A549 (cell line): Measurements from ENCODE around the gene PRCD. TPM values are rescaled to one million over a fixed set of nuclear protein-coding genes. Genes with fewer than 3 reads are reported as not detected.

ENCODE experiments used
- ATAC-seq, 2 experiments: fragments of 200-7000 bp in 1 of 2; fragments of >200 bp in 1 of 2; cut with Nextera tagmentation in 1 of 2; cut with Tn5 transposase in 1 of 2; 3 replicates each; pipeline versions ENCODE4 v1.8.0 to v1.9.1; 2018 to 2020; ENCODE audit warnings: mild to moderate bottlenecking in 1 of 2, moderate library complexity in 1 of 2
- CTCF ChIA-PET: fragments of 300-600 bp; sonication (Branson Sonifier 250); formaldehyde crosslinking; extraction: SDS; loops from one replicate; lab custom pipeline; 2021; ENCODE audit warnings: antibody characterized with exemption, inconsistent platforms; lab: Yijun Ruan, JAX
- POLR2A ChIA-PET: fragments of 350-600 bp; formaldehyde crosslinking; extraction: SDS; loops from one replicate; lab custom pipeline; 2021; ENCODE audit warnings: antibody characterized with exemption, inconsistent platforms; lab: Yijun Ruan, JAX
- DNase-seq, 2 experiments: peaks; one replicate each; pipeline versions ENCODE4 v3.0.0 to v3.0.0-alpha.2; 2011 to 2016; ENCODE audit warnings: low read depth in 1 of 2, low spot score in 1 of 2
- FAIRE-seq: peaks from 2 replicates; lab custom pipeline; 2011; peaks lifted over from hg19 to GRCh38; lab: Jason Lieb, UNC
- H3K27ac ChIP-seq, 2 experiments: fragments of >200 bp; sonication (Bioruptor Twin); formaldehyde crosslinking; 3 replicates each; pipeline ENCODE4 v1.5.1; 2016 to 2017
- H3K4me1 ChIP-seq: fragments of >200 bp; sonication (Bioruptor Twin); formaldehyde crosslinking; 3 replicates; pipeline ENCODE4 v1.6.1; 2016
- H3K4me2 ChIP-seq: fragments of >200 bp; sonication (Bioruptor Twin); formaldehyde crosslinking; 3 replicates; pipeline ENCODE4 v1.6.1; 2016
- H3K4me3 ChIP-seq: fragments of >200 bp; sonication (Bioruptor Twin); formaldehyde crosslinking; 3 replicates; pipeline ENCODE4 v1.5.1; 2016
- H3K9me3 ChIP-seq: fragments of >200 bp; sonication (Bioruptor Twin); formaldehyde crosslinking; 3 replicates; pipeline ENCODE4 v1.6.1; 2016
- BHLHE40 ChIP-seq: IDR thresholded peaks from 2 replicates; pipeline ENCODE4 v1.6.1; 2012; ENCODE audit warnings: low read depth, low read length, inconsistent platforms
- CBX8 ChIP-seq: fragments of 200-600 bp; sonication (generic); IDR thresholded peaks from 2 replicates; pipeline ENCODE4 v1.6.1; 2016
- EP300 ChIP-seq, 2 experiments: fragments of >200 bp; sonication (Bioruptor Twin); formaldehyde crosslinking; IDR thresholded peaks; 2 replicates in 1 of 2; 3 replicates in 1 of 2; pipeline ENCODE4 v1.6.1; 2016 to 2017
- FOSL2 ChIP-seq, 2 experiments: fragments of 450-650 bp in 1 of 2; fragments of >200 bp in 1 of 2; sonication (Bioruptor Twin) in 1 of 2; formaldehyde crosslinking; IDR thresholded peaks; 2 replicates each; pipeline versions ENCODE4 v1.5.0 to v1.6.1; 2016 to 2020; ENCODE audit warnings: mild to moderate bottlenecking in 1 of 2, moderate library complexity in 1 of 2
- HDAC2 ChIP-seq: fragments of 200-600 bp; sonication (generic); IDR thresholded peaks from 2 replicates; pipeline ENCODE4 v1.6.1; 2016
- HES2 ChIP-seq: fragments of >200 bp; sonication (Bioruptor Twin); formaldehyde crosslinking; IDR thresholded peaks from 2 replicates; pipeline ENCODE4 v1.6.1; 2016
- HMGXB4 ChIP-seq: fragments of 250-450 bp; sonication (Bioruptor Pico); IDR thresholded peaks from 2 replicates; pipeline ENCODE4 v1.5.0; 2021; ENCODE audit warnings: mild to moderate bottlenecking, moderate library complexity, borderline replicate concordance
- HOXA7 ChIP-seq: fragments of 250-450 bp; sonication (Bioruptor Pico); IDR thresholded peaks from 2 replicates; pipeline ENCODE4 v1.5.0; 2020; ENCODE audit warnings: mild to moderate bottlenecking, moderate library complexity
- JUN ChIP-seq, 2 experiments: fragments of >200 bp; sonication (Bioruptor Twin); formaldehyde crosslinking; IDR thresholded peaks; 2 replicates in 1 of 2; 3 replicates in 1 of 2; pipeline ENCODE4 v1.6.1; 2016 to 2017
- JUNB ChIP-seq: fragments of >200 bp; sonication (Bioruptor Twin); formaldehyde crosslinking; IDR thresholded peaks from 2 replicates; pipeline ENCODE4 v1.6.1; 2016
- KDM5A ChIP-seq: fragments of 200-600 bp; sonication (generic); IDR thresholded peaks from 2 replicates; pipeline ENCODE4 v1.6.1; 2016; ENCODE audit warnings: antibody characterized with exemption, mild to moderate bottlenecking
- MAFK ChIP-seq: fragments of 450-650 bp; IDR thresholded peaks from 2 replicates; pipeline ENCODE4 v1.6.1; 2014; ENCODE audit not compliant: partially characterized antibody
- MAZ ChIP-seq: fragments of 150-350 bp; IDR thresholded peaks from 2 replicates; pipeline ENCODE4 v1.6.1; 2014; ENCODE audit warnings: antibody characterized with exemption, low read depth, low read length, borderline replicate concordance
- POLR2A ChIP-seq: IDR thresholded peaks from 2 replicates; pipeline ENCODE4 v1.6.1; 2012; ENCODE audit warnings: mild to moderate bottlenecking, low read length
- POLR2AphosphoS2 ChIP-seq: conservative IDR thresholded peaks from 2 replicates; pipeline ENCODE4 v1.6.1; 2012; ENCODE audit warnings: low read length, improper control_type of control experiment, inconsistent platforms
- RNF2 ChIP-seq: fragments of 200-600 bp; sonication (generic); IDR thresholded peaks from 2 replicates; pipeline ENCODE4 v1.6.1; 2016; ENCODE audit warnings: low read depth, mild to moderate bottlenecking, antibody characterized with exemption, moderate library complexity, borderline replicate concordance
- SMC3 ChIP-seq: fragments of >200 bp; sonication (Bioruptor Twin); formaldehyde crosslinking; IDR thresholded peaks from 3 replicates; pipeline ENCODE4 v1.6.1; 2018; ENCODE audit warnings: inconsistent platforms
- SREBF2 ChIP-seq: fragments of 450-650 bp; IDR thresholded peaks from 2 replicates; pipeline ENCODE4 v1.6.1; 2014; ENCODE audit warnings: mild to moderate bottlenecking, moderate library complexity
- USF2 ChIP-seq: fragments of 450-650 bp; IDR thresholded peaks from 2 replicates; pipeline ENCODE4 v1.6.1; 2014; ENCODE audit warnings: antibody characterized with exemption
- ZFP36 ChIP-seq: fragments of 450-650 bp; IDR thresholded peaks from 2 replicates; pipeline ENCODE4 v1.6.1; 2014; ENCODE audit warnings: borderline replicate concordance; ENCODE audit not compliant: partially characterized antibody
- ZSCAN20 ChIP-seq: fragments of 250-450 bp; sonication (Bioruptor Pico); IDR thresholded peaks from 2 replicates; pipeline ENCODE4 v1.8.0; 2022; ENCODE audit warnings: mild to moderate bottlenecking, moderate library complexity
- WGBS: methylation state at CpG from one replicate; pipeline ENCODE4 v1.1.6; 2017; ENCODE audit errors: missing lambda C conversion rate; 5-methylcytosine and 5-hydroxymethylcytosine counted together
- polyA minus RNA-seq: library from RNA; depleted of rRNA, polyadenylated mRNA; stranded (reverse); fragments of >200 nt; gene quantifications from 2 replicates; pipeline ENCODE4 v1.2.3, GENCODE V29; 2011; rRNA and poly(A)+ RNA removed
- polyA plus RNA-seq, 4 experiments: library from polyadenylated mRNA; depleted of rRNA in 3 of 4; stranded (reverse); fragments of >200 nt; fragmentation: RNase III in 1 of 4; extraction: RNeasy Plus Mini Kit Qiagen cat#74134 plus additional on column Dnase treatment in 1 of 4; gene quantifications; 2 replicates in 3 of 4; 3 replicates in 1 of 4; pipeline ENCODE4 v1.2.3, GENCODE V29; 2011 to 2017

Gene PRCD
- polyA plus RNA-seq (2011; rRNA removed) (0.26 TPM in 1 of 2 replicates, not detected in the other), polyA plus RNA-seq (2017; fragmentation: RNase III; extraction: RNeasy Plus Mini Kit Qiagen cat#74134 plus additional on column Dnase treatment) (not detected in 3 replicates), polyA minus RNA-seq (not detected in 2 replicates)
- not detected in 2 replicates for polyA plus RNA-seq (2012; cell fraction: cytosol; rRNA removed)
- polyA plus RNA-seq (2012; cell fraction: nucleus; rRNA removed), result 0.06 and 0.07 TPM in 2 replicates

- H3K4me2 ChIP-seq, result peak within 1 kb of the TSS; percentile 84
- H3K4me3 ChIP-seq, result peak within 1 kb of the TSS; percentile 30
- FAIRE-seq (no peak), DNase-seq (peak; percentile 43 to 59), ATAC-seq (peak; percentile 22 to 44; a peak in 3 of 6 replicates)
- peaks cover 13% of the 10 kb centered on the region for H3K4me1 ChIP-seq
- H3K9me3 ChIP-seq, result no peaks in the 10 kb centered on the region
- POLR2A ChIA-PET, result interaction anchor here (2.0 kb wide), 1 partner anchor 18 kb away, joined by 21 read pairs; no protein-coding TSS in a partner anchor
- 88% methylated on average over 15 of the region's 22 CpGs for WGBS
- CTCF ChIA-PET, result interaction anchor here (0.5 to 17.7 kb wide), 16 partner anchors 10 to 516 kb away, joined by 3 to 362 read pairs (median 6); no protein-coding TSS in a partner anchor
- H3K27ac ChIP-seq, result peak within 1 kb of the TSS; percentile 79 to 86
- TF ChIP-seq RNF2, result no peak
- TF ChIP-seq HMGXB4 (CRISPR knock-in tag), result no peak
- no peak for TF ChIP-seq HES2
- TF ChIP-seq MAZ, result no peak
- no peak for TF ChIP-seq ZFP36
- TF ChIP-seq KDM5A, result no peak
- no peak for TF ChIP-seq EP300 (IDR thresholded peaks at IDR 0.05)
- no peak for TF ChIP-seq SMC3
- no peak for TF ChIP-seq POLR2AphosphoS2
- TF ChIP-seq SREBF2, result no peak
- no peak for TF ChIP-seq HDAC2
- TF ChIP-seq CBX8, result no peak
- TF ChIP-seq FOSL2 (IDR thresholded peaks at IDR 0.05), result no peak
- TF ChIP-seq FOSL2 (CRISPR knock-in tag; IDR thresholded peaks at IDR 0.05), result no peak
- no peak for TF ChIP-seq JUNB
- no peak for TF ChIP-seq JUN (IDR thresholded peaks at IDR 0.05)
- TF ChIP-seq POLR2A, result no peak
- no peak for TF ChIP-seq HOXA7 (CRISPR knock-in tag)
- no peak for TF ChIP-seq ZSCAN20
- no peak for TF ChIP-seq MAFK
Measured at GRCh38 chr17:76539631-76540271, at the start of gene PRCD. TSS of gene PRCD (plus strand) at chr17:76540044. CDS start at chr17:76540142, 98 bp downstream.

- Histone ChIP-seq H3K27ac (peak overlapping the region in 1 of 2 experiments; percentile 0; a peak in 1 of 6 replicates), H3K4me2 (no peak overlapping the region), H3K4me3 (no peak overlapping the region), H3K9me3 (no peaks in the 10 kb centered on the region), H3K4me1 (peaks cover 25% of the 10 kb centered on the region)
- 76% methylated on average over 10 of the region's 10 CpGs for WGBS
- FAIRE-seq, result no peak
- DNase-seq, result no peak
- no peak for ATAC-seq
- ChIA-PET POLR2A (interaction anchor here (0.6 to 1.8 kb wide), 3 partner anchors 10 to 182 kb away, joined by 3 to 7 read pairs (median 6); no protein-coding TSS in a partner anchor), CTCF (interaction anchor here (1.1 to 64.5 kb wide), 8 partner anchors 10 to 224 kb away, joined by 3 to 1994 read pairs (median 6); partner anchors contain the start of genes AANAT and UBE2O)
- TF ChIP-seq FOSL2 (IDR thresholded peaks at IDR 0.05) (no peak), FOSL2 (CRISPR knock-in tag; IDR thresholded peaks at IDR 0.05) (no peak), HES2 (no peak), MAZ (no peak), BHLHE40 (no peak), POLR2A (no peak), EP300 (IDR thresholded peaks at IDR 0.05) (no peak), USF2 (no peak)
Measured at GRCh38 chr17:76490112-76490710, 49.6 kb upstream of the PRCD start.
